WTC11 (cell line): ENCODE results near the gene TUBGCP6.

Experiments used
- CREB1 ChIP-seq: sonication (generic); formaldehyde crosslinking; IDR thresholded peaks from 2 replicates; pipeline ENCODE4 v1.8.0; 2023; ENCODE audit warnings: mild to moderate bottlenecking, missing genetic modification reagents
- ETV6 ChIP-seq: sonication (generic); formaldehyde crosslinking; IDR thresholded peaks from 2 replicates; pipeline ENCODE4 v1.8.1; 2022; ENCODE audit warnings: mild to moderate bottlenecking, missing genetic modification reagents
- NR1H2 ChIP-seq: sonication (generic); formaldehyde crosslinking; IDR thresholded peaks from 2 replicates; pipeline ENCODE4 v1.9.0; 2021; ENCODE audit warnings: mild to moderate bottlenecking, moderate library complexity, missing genetic modification reagents
- NR2C2 ChIP-seq: sonication (generic); formaldehyde crosslinking; IDR thresholded peaks from 2 replicates; pipeline ENCODE4 v1.8.0; 2022; ENCODE audit warnings: mild to moderate bottlenecking, missing genetic modification reagents
- PRRX2 ChIP-seq: fragments of 250-450 bp; sonication (Bioruptor Pico); IDR thresholded peaks from 2 replicates; pipeline ENCODE4 v1.8.0; 2021; ENCODE audit warnings: mild to moderate bottlenecking
- SP1 ChIP-seq: sonication (generic); formaldehyde crosslinking; conservative IDR thresholded peaks from 2 replicates; pipeline ENCODE4 v1.8.1; 2022; ENCODE audit warnings: missing genetic modification reagents
- ZBTB21 ChIP-seq: sonication (generic); formaldehyde crosslinking; IDR thresholded peaks from 2 replicates; pipeline ENCODE4 v1.8.1; 2023; ENCODE audit warnings: mild to moderate bottlenecking, missing genetic modification reagents, borderline replicate concordance
- ZNF317 ChIP-seq: sonication (generic); formaldehyde crosslinking; IDR thresholded peaks from 2 replicates; pipeline ENCODE4 v1.8.1; 2023; ENCODE audit warnings: low read depth, mild to moderate bottlenecking, moderate library complexity, missing genetic modification reagents, borderline replicate concordance
- TF ChIP-seq, protein P1 (sequence below): sonication (generic); formaldehyde crosslinking; IDR thresholded peaks from 2 replicates; pipeline ENCODE4 v1.8.0; 2022; ENCODE audit warnings: mild to moderate bottlenecking, missing genetic modification reagents
- TF ChIP-seq, protein P2 (sequence below): fragments of 200-600 bp; IDR thresholded peaks from 2 replicates; pipeline ENCODE4 v1.8.0; 2022; ENCODE audit warnings: antibody characterized with exemption
- TF ChIP-seq, protein P3 (sequence below): sonication (generic); formaldehyde crosslinking; IDR thresholded peaks from 2 replicates; pipeline ENCODE4 v1.8.0; 2022; ENCODE audit warnings: mild to moderate bottlenecking, missing genetic modification reagents
- TF ChIP-seq, protein P4 (sequence below): sonication (generic); formaldehyde crosslinking; IDR thresholded peaks from 2 replicates; pipeline ENCODE4 v1.8.1; 2023; ENCODE audit warnings: mild to moderate bottlenecking, moderate library complexity, missing genetic modification reagents
- TF ChIP-seq, protein P5 (sequence below): sonication (generic); formaldehyde crosslinking; IDR thresholded peaks from 2 replicates; pipeline ENCODE4 v1.8.0; 2022; ENCODE audit warnings: mild to moderate bottlenecking, missing genetic modification reagents
- TF ChIP-seq, protein P6 (sequence below): sonication (generic); formaldehyde crosslinking; IDR thresholded peaks from 2 replicates; pipeline ENCODE4 v1.8.0; 2022; ENCODE audit warnings: missing genetic modification reagents

DNA sequence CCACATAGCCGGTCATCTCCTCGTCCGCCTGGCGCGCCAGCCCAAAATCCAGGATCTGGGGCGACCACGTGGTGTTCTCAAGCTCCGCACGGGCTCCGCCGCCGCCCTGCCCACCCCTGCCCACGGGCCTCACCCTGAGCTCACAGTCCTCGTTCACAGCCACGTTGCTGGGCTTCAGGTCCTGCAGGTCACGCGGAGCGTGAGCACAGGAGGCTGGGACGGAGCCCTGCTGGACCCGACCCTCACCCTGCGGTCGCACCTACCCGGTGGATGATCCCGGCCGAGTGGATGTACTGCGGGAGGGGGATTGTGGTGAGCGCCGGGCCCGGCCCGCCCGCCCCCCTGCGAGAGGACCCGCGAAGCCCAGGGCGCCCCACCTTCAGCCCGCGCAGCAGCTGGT is 22.2 kb upstream of the TUBGCP6 start:
- TF ChIP-seq, protein P1, sequence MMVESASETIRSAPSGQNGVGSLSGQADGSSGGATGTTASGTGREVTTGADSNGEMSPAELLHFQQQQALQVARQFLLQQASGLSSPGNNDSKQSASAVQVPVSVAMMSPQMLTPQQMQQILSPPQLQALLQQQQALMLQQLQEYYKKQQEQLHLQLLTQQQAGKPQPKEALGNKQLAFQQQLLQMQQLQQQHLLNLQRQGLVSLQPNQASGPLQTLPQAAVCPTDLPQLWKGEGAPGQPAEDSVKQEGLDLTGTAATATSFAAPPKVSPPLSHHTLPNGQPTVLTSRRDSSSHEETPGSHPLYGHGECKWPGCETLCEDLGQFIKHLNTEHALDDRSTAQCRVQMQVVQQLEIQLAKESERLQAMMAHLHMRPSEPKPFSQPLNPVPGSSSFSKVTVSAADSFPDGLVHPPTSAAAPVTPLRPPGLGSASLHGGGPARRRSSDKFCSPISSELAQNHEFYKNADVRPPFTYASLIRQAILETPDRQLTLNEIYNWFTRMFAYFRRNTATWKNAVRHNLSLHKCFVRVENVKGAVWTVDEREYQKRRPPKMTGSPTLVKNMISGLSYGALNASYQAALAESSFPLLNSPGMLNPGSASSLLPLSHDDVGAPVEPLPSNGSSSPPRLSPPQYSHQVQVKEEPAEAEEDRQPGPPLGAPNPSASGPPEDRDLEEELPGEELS (CRISPR knock-in tag): no peak
- TF ChIP-seq, protein P2, sequence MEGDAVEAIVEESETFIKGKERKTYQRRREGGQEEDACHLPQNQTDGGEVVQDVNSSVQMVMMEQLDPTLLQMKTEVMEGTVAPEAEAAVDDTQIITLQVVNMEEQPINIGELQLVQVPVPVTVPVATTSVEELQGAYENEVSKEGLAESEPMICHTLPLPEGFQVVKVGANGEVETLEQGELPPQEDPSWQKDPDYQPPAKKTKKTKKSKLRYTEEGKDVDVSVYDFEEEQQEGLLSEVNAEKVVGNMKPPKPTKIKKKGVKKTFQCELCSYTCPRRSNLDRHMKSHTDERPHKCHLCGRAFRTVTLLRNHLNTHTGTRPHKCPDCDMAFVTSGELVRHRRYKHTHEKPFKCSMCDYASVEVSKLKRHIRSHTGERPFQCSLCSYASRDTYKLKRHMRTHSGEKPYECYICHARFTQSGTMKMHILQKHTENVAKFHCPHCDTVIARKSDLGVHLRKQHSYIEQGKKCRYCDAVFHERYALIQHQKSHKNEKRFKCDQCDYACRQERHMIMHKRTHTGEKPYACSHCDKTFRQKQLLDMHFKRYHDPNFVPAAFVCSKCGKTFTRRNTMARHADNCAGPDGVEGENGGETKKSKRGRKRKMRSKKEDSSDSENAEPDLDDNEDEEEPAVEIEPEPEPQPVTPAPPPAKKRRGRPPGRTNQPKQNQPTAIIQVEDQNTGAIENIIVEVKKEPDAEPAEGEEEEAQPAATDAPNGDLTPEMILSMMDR: no peak
- no peak for TF ChIP-seq ZBTB21
- TF ChIP-seq CREB1 (CRISPR knock-in tag): no peak
- TF ChIP-seq NR1H2 (CRISPR knock-in tag): no peak
- TF ChIP-seq, protein P3, sequence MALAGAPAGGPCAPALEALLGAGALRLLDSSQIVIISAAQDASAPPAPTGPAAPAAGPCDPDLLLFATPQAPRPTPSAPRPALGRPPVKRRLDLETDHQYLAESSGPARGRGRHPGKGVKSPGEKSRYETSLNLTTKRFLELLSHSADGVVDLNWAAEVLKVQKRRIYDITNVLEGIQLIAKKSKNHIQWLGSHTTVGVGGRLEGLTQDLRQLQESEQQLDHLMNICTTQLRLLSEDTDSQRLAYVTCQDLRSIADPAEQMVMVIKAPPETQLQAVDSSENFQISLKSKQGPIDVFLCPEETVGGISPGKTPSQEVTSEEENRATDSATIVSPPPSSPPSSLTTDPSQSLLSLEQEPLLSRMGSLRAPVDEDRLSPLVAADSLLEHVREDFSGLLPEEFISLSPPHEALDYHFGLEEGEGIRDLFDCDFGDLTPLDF (CRISPR knock-in tag): no peak
- TF ChIP-seq ETV6: no peak
- TF ChIP-seq, protein P4, sequence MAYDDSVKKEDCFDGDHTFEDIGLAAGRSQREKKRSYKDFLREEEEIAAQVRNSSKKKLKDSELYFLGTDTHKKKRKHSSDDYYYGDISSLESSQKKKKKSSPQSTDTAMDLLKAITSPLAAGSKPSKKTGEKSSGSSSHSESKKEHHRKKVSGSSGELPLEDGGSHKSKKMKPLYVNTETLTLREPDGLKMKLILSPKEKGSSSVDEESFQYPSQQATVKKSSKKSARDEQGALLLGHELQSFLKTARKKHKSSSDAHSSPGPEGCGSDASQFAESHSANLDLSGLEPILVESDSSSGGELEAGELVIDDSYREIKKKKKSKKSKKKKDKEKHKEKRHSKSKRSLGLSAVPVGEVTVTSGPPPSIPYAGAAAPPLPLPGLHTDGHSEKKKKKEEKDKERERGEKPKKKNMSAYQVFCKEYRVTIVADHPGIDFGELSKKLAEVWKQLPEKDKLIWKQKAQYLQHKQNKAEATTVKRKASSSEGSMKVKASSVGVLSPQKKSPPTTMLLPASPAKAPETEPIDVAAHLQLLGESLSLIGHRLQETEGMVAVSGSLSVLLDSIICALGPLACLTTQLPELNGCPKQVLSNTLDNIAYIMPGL (CRISPR knock-in tag): no peak
- TF ChIP-seq, protein P5, sequence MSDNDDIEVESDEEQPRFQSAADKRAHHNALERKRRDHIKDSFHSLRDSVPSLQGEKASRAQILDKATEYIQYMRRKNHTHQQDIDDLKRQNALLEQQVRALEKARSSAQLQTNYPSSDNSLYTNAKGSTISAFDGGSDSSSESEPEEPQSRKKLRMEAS (CRISPR knock-in tag): no peak
- TF ChIP-seq ZNF317 (CRISPR knock-in tag): no peak
- TF ChIP-seq, protein P6, sequence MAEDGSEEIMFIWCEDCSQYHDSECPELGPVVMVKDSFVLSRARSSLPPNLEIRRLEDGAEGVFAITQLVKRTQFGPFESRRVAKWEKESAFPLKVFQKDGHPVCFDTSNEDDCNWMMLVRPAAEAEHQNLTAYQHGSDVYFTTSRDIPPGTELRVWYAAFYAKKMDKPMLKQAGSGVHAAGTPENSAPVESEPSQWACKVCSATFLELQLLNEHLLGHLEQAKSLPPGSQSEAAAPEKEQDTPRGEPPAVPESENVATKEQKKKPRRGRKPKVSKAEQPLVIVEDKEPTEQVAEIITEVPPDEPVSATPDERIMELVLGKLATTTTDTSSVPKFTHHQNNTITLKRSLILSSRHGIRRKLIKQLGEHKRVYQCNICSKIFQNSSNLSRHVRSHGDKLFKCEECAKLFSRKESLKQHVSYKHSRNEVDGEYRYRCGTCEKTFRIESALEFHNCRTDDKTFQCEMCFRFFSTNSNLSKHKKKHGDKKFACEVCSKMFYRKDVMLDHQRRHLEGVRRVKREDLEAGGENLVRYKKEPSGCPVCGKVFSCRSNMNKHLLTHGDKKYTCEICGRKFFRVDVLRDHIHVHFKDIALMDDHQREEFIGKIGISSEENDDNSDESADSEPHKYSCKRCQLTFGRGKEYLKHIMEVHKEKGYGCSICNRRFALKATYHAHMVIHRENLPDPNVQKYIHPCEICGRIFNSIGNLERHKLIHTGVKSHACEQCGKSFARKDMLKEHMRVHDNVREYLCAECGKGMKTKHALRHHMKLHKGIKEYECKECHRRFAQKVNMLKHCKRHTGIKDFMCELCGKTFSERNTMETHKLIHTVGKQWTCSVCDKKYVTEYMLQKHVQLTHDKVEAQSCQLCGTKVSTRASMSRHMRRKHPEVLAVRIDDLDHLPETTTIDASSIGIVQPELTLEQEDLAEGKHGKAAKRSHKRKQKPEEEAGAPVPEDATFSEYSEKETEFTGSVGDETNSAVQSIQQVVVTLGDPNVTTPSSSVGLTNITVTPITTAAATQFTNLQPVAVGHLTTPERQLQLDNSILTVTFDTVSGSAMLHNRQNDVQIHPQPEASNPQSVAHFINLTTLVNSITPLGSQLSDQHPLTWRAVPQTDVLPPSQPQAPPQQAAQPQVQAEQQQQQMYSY (CRISPR knock-in tag): no peak
- TF ChIP-seq PRRX2 (CRISPR knock-in tag): no peak
- TF ChIP-seq NR2C2: no peak
- no peak for TF ChIP-seq SP1 (CRISPR knock-in tag)
